ENCODE results near the gene ACOT13.

DNA sequence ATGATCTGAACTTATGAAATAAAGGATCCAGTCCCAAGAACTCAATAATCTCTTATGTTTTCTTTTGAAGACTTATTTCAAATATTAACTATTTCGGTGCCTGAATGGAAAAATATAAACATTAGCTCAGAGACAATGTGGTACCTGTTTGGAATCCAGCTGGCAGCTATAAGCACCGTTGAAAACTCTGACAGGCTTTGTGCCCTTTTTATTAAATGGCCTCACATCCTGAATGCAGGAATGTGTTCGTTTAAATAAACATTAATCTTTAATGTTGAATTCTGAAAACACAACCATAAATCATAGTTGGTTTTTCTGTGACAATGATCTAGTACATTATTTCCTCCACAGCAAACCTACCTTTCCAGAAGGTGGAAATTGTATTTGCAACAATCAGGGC lies 16.5 kb upstream of the ACOT13 start:
- TF ChIP-seq FOXA1 (IDR thresholded peaks at IDR 0.05), result no peak
- TF ChIP-seq BHLHE40 (IDR thresholded peaks at IDR 0.05; ENCODE audit: borderline replicate concordance), result no peak
- TF ChIP-seq ARNT (IDR thresholded peaks at IDR 0.05), result no peak
- no peak for TF ChIP-seq LEF1 (IDR thresholded peaks at IDR 0.05; ENCODE audit: borderline replicate concordance)
- no peak for TF ChIP-seq TARDBP (IDR thresholded peaks at IDR 0.05)

Data from HEK293T (cell line).